Measurements from ENCODE around the gene CISD2.

GRCh38 chr4:102862016-102862415 lies 6.8 kb upstream of the CISD2 start:
- TF ChIP-seq EP300 (IDR thresholded peaks at IDR 0.05; ENCODE audit: borderline replicate concordance) (no peak), NFIC (IDR thresholded peaks at IDR 0.05) (no peak), YY1 (IDR thresholded peaks at IDR 0.05; ENCODE audit: low read depth) (no peak), CEBPB (IDR thresholded peaks at IDR 0.05) (no peak), REST (IDR thresholded peaks at IDR 0.05; ENCODE audit: low read depth) (no peak), TAF1 (IDR thresholded peaks at IDR 0.05; ENCODE audit: low read depth) (no peak), USF1 (IDR thresholded peaks at IDR 0.05) (no peak), MAX (IDR thresholded peaks at IDR 0.05) (no peak), RAD21 (IDR thresholded peaks at IDR 0.05; ENCODE audit: low read depth) (no peak), TEAD4 (IDR thresholded peaks at IDR 0.05) (no peak), CREB1 (IDR thresholded peaks at IDR 0.05; ENCODE audit: low read depth) (no peak), ZBTB7A (IDR thresholded peaks at IDR 0.05; ENCODE audit: low read depth) (no peak)

Measured in Ishikawa (cell line).